K562 (cell line): ENCODE measurements around the gene VPS18. TPM values are rescaled to one million over a fixed set of nuclear protein-coding genes. Genes with fewer than 3 reads are reported as not detected.

Experiments used
- HLTF ChIP-seq: fragments of 450-650 bp; IDR thresholded peaks from 2 replicates; pipeline ENCODE4 v1.6.1; 2016
- NFE2 ChIP-seq: IDR thresholded peaks from 2 replicates; pipeline ENCODE4 v1.6.1; 2014; ENCODE audit warnings: antibody characterized with exemption, low read depth
- NRF1 ChIP-seq, 2 experiments: fragments of 450-650 bp; IDR thresholded peaks in 1 of 2; conservative IDR thresholded peaks in 1 of 2; 2 replicates each; pipeline ENCODE4 v1.6.1; 2014; ENCODE audit warnings: mild to moderate bottlenecking in 2 of 2
- RERE ChIP-seq: sonication (generic); formaldehyde crosslinking; IDR thresholded peaks from 2 replicates; pipeline ENCODE4 v1.8.0; 2023; ENCODE audit warnings: missing genetic modification reagents, mild to moderate bottlenecking, borderline replicate concordance
- SREBF2 ChIP-seq: sonication (generic); formaldehyde crosslinking; IDR thresholded peaks from 2 replicates; pipeline ENCODE4 v1.4.0; 2020; ENCODE audit warnings: mild to moderate bottlenecking, missing genetic modification reagents
- THAP12 ChIP-seq: fragments of 250-450 bp; sonication (Bioruptor Pico); IDR thresholded peaks from 2 replicates; pipeline ENCODE4 v1.9.0; 2021; ENCODE audit warnings: mild to moderate bottlenecking, inconsistent platforms
- ZBTB11 ChIP-seq, 3 experiments: fragments of 200-800 bp in 1 of 3; fragments of 250-450 bp in 1 of 3; fragments of 450-650 bp in 1 of 3; sonication (Bioruptor Pico) in 1 of 3; sonication (Bioruptor generic) in 1 of 3; formaldehyde crosslinking in 1 of 3; IDR thresholded peaks; 2 replicates each; pipeline versions ENCODE4 v1.6.1 to v1.8.0; 2016 to 2022; ENCODE audit warnings: mild to moderate bottlenecking in 2 of 3, missing genetic modification characterization in 2 of 3, missing compliant biosample characterization in 1 of 3, moderate library complexity in 1 of 3
- ZFP1 ChIP-seq: fragments of 450-650 bp; formaldehyde crosslinking; IDR thresholded peaks from 2 replicates; pipeline ENCODE4 v1.4.0; 2020; ENCODE audit warnings: mild to moderate bottlenecking, mixed read lengths
- ZNF408 ChIP-seq: fragments of 250-450 bp; sonication (Bioruptor Pico); IDR thresholded peaks from 2 replicates; pipeline ENCODE4 v1.4.0; 2020; ENCODE audit warnings: low read depth, mild to moderate bottlenecking, moderate library complexity
- ZNF699 ChIP-seq: fragments of 250-450 bp; sonication (Bioruptor Pico); IDR thresholded peaks from 2 replicates; pipeline ENCODE4 v1.8.0; 2021; ENCODE audit warnings: mild to moderate bottlenecking, moderate library complexity; ENCODE audit not compliant: insufficient replicate concordance
- polyA plus RNA-seq, 8 experiments: library from polyadenylated mRNA; depleted of rRNA in 4 of 8; stranded (reverse) in 5 of 8; unstranded in 3 of 8; fragments of >200 nt; fragmentation: Nextera tagmentation in 2 of 8; fragmentation: Illumina TruSeq in 1 of 8; extraction: Ambion mirVana in 2 of 8; extraction: Trizol in 1 of 8; gene quantifications; 2 replicates each; pipeline versions ENCODE4 v1.2.1 to v1.2.3, GENCODE V29; 2011 to 2014; ENCODE audit warnings: inconsistent platforms in 1 of 8, missing spikeins in 1 of 8
- total RNA-seq, 7 experiments: library from RNA; depleted of rRNA in 6 of 7; stranded (reverse); fragments of >200 nt in 6 of 7; fragmentation: Illumina TruSeq in 2 of 7; extraction: Trizol in 2 of 7; gene quantifications; 2 replicates each; pipeline versions ENCODE4 v1.2.1 to v1.2.3, GENCODE V29; 2011 to 2021; ENCODE audit warnings: low replicate concordance in 1 of 7

VPS18 gene
- total and polyA plus RNA-seq, 9 of the 15 experiments (the other 6 are each of a cell fraction or from before 2014, with no cell fraction given): 0.73 to 19.9 (median 8.5) TPM

- peak in 2 of 3 experiments; percentile 23 to 88; a peak in 3 of 6 replicates for TF ChIP-seq ZBTB11 (CRISPR knock-in tag; IDR thresholded peaks at IDR 0.05)
- no peak for TF ChIP-seq RERE (CRISPR knock-in tag)
- no peak for TF ChIP-seq ZFP1 (CRISPR knock-in tag)
- TF ChIP-seq SREBF2 (CRISPR knock-in tag): no peak
- no peak for TF ChIP-seq ZNF699 (CRISPR knock-in tag)
- no peak for TF ChIP-seq NFE2
- no peak for TF ChIP-seq ZNF408
- peak in 1 of 2 experiments; percentile 52; a peak in 2 of 4 replicates for TF ChIP-seq NRF1 (conservative IDR thresholded peaks at IDR 0.05 in 1 of 2, IDR thresholded peaks at IDR 0.05 in 1 of 2)
- TF ChIP-seq THAP12 (CRISPR knock-in tag): 0 out of 2 replicates have a peak, but pooled peaks have one; percentile 6
- TF ChIP-seq HLTF: no peak
These were observed 47.5 kb downstream of the VPS18 start (continued) for GRCh38 chr15:40941528-40942336.
